Neural cell (in vitro differentiated cells): Measurements from ENCODE around the gene RNLS. TPM values are rescaled to one million over a fixed set of nuclear protein-coding genes. Genes with fewer than 3 reads are reported as not detected.

Source experiments
- H2AFZ ChIP-seq: fragments of 200-600, 300-800 bp; sonication (generic), shearing (Covaris generic); 2 replicates; pipeline ENCODE4 v1.6.0; 2014; ENCODE audit warnings: low read depth, mild to moderate bottlenecking, antibody characterized with exemption, low read length, moderate library complexity
- H3F3A ChIP-seq: fragments of 200-600 bp; shearing (Covaris generic); 2 replicates; pipeline ENCODE4 v1.6.1; 2016; ENCODE audit warnings: mild to moderate bottlenecking, moderate library complexity, mixed read lengths, antibody characterized with exemption, low read length; ENCODE audit not compliant: insufficient read depth, poor library complexity, severe bottlenecking
- H3K27ac ChIP-seq: fragments of 200-600, 300-800 bp; sonication (generic), shearing (Covaris generic); 2 replicates; pipeline ENCODE4 v1.5.1; 2014; ENCODE audit warnings: mild to moderate bottlenecking, low read length, moderate library complexity
- H3K27me3 ChIP-seq: fragments of 300-800, 200-600 bp; sonication (generic), shearing (Covaris generic); 2 replicates; pipeline ENCODE4 v1.6.0; 2014; ENCODE audit warnings: mild to moderate bottlenecking, low read depth, low read length, moderate library complexity; ENCODE audit not compliant: insufficient read depth
- H3K36me3 ChIP-seq: fragments of 300-800, 200-600 bp; sonication (generic), shearing (Covaris generic); 2 replicates; pipeline ENCODE4 v1.5.1; 2014; ENCODE audit warnings: mild to moderate bottlenecking, antibody characterized with exemption, low read length, moderate library complexity; ENCODE audit not compliant: insufficient read depth
- H3K4me2 ChIP-seq: fragments of 300-800, 200-600 bp; sonication (generic), shearing (Covaris generic); 2 replicates; pipeline ENCODE4 v1.6.0; 2014; ENCODE audit warnings: mild to moderate bottlenecking, low read length
- H3K4me3 ChIP-seq: fragments of 300-800, 200-600 bp; sonication (generic), shearing (Covaris generic); 2 replicates; pipeline ENCODE4 v1.5.1; 2014; ENCODE audit warnings: mild to moderate bottlenecking, low read length, moderate library complexity
- H3K79me2 ChIP-seq: fragments of 200-600 bp; shearing (Covaris generic); replicated peaks from 2 replicates; pipeline ENCODE4 v1.6.0; 2014; ENCODE audit warnings: mild to moderate bottlenecking, low read length, moderate library complexity; ENCODE audit not compliant: insufficient read depth
- H3K9ac ChIP-seq: fragments of 300-800, 200-600 bp; sonication (generic), shearing (Covaris generic); 2 replicates; pipeline ENCODE4 v1.6.1; 2016; ENCODE audit warnings: mild to moderate bottlenecking, low read length, mixed read lengths
- H3K9me2 ChIP-seq: fragments of 200-600 bp; shearing (Covaris generic); 2 replicates; pipeline ENCODE4 v1.6.1; 2016; ENCODE audit warnings: mild to moderate bottlenecking, low read length, mixed read lengths; ENCODE audit not compliant: insufficient read depth
- H3K9me3 ChIP-seq: fragments of 200-600, 300-800 bp; sonication (generic), shearing (Covaris generic); 2 replicates; pipeline ENCODE4 v1.6.1; 2016; ENCODE audit warnings: mild to moderate bottlenecking, mixed run types, low read length, moderate library complexity, mixed read lengths
- H4K20me1 ChIP-seq: fragments of 200-600 bp; shearing (Covaris generic); 2 replicates; pipeline ENCODE4 v1.6.1; 2016; ENCODE audit warnings: mild to moderate bottlenecking, mixed run types; ENCODE audit not compliant: insufficient read depth
- EP300 ChIP-seq: fragments of 450-650 bp; conservative IDR thresholded peaks from 2 replicates; pipeline ENCODE4 v1.6.1; 2014; ENCODE audit warnings: antibody characterized with exemption, mild to moderate bottlenecking, moderate library complexity; ENCODE audit not compliant: poor library complexity, severe bottlenecking
- EZH2 ChIP-seq: fragments of 200-600, 300-800 bp; shearing (Covaris generic), sonication (generic); IDR thresholded peaks from 2 replicates; pipeline ENCODE4 v1.6.1; 2014; ENCODE audit warnings: antibody characterized with exemption, low read length, borderline replicate concordance, mild to moderate bottlenecking; ENCODE audit not compliant: insufficient read depth, poor library complexity, severe bottlenecking
- MXI1 ChIP-seq: fragments of 450-650 bp; conservative IDR thresholded peaks from 2 replicates; pipeline ENCODE4 v1.6.1; 2014; ENCODE audit warnings: antibody characterized with exemption, mild to moderate bottlenecking; ENCODE audit not compliant: poor library complexity, severe bottlenecking
- POLR2AphosphoS5 ChIP-seq: IDR thresholded peaks from 2 replicates; pipeline ENCODE4 v1.6.1; 2012
- RAD21 ChIP-seq: fragments of 450-650 bp; conservative IDR thresholded peaks from 2 replicates; pipeline ENCODE4 v1.6.1; 2014; ENCODE audit warnings: antibody characterized with exemption, mild to moderate bottlenecking, moderate library complexity
- SMC3 ChIP-seq: fragments of 450-650 bp; conservative IDR thresholded peaks from 2 replicates; pipeline ENCODE4 v1.6.1; 2014; ENCODE audit warnings: antibody characterized with exemption, mild to moderate bottlenecking, moderate library complexity; ENCODE audit not compliant: poor library complexity
- TAF1 ChIP-seq: IDR thresholded peaks from 2 replicates; pipeline ENCODE4 v1.6.1; 2012; ENCODE audit warnings: low read depth
- polyA plus RNA-seq: library from polyadenylated mRNA; depleted of rRNA; stranded (reverse); fragments of >200 nt; gene quantifications from 2 replicates; pipeline ENCODE4 v1.2.3, GENCODE V29; 2014
- TF ChIP-seq, protein P1 (sequence below): IDR thresholded peaks from 2 replicates; pipeline ENCODE4 v1.6.1; 2012; ENCODE audit warnings: borderline replicate concordance
- TF ChIP-seq, protein P2 (sequence below): fragments of 450-650 bp; IDR thresholded peaks from 2 replicates; pipeline ENCODE4 v1.5.1; 2014; ENCODE audit warnings: antibody characterized with exemption, mild to moderate bottlenecking, moderate library complexity; ENCODE audit not compliant: poor library complexity, severe bottlenecking

Gene RNLS
- polyA plus RNA-seq, 1 donor from 2014 or later, result 0.20 TPM

DNA sequence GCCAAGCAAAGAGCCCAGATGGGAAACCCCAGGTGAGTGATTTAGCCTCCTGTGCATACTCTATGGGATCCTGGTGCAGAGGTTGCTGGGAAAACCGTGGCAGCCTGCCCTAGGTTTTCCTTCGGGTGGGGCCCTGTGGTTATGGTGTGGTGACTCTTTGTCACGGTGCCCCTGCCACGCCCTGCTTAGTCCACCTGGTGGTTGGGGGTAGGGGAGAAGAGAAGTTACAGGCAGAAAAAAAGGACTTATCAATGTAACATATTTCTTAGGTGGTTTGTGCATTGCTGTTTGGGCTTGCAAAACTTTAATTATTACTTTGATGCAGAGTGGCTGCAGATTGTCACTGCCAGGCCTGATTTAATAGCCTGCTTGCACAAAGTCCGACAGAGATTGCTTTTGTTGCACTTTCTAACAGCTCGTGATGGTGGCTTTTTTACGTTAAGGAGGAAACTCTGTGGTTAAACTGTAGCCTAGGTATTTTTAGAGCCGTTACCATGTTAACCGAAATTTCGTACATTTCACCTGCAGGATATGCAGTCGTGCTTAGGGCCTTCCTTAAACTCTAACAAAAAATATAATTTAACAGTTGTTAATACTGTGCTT is 197.4 kb downstream of the RNLS start:
- TF ChIP-seq TAF1 (no peak), POLR2AphosphoS5 (no peak)
- Histone ChIP-seq H2AFZ (no peak overlapping the region), H3K27ac (no peak overlapping the region)

DNA sequence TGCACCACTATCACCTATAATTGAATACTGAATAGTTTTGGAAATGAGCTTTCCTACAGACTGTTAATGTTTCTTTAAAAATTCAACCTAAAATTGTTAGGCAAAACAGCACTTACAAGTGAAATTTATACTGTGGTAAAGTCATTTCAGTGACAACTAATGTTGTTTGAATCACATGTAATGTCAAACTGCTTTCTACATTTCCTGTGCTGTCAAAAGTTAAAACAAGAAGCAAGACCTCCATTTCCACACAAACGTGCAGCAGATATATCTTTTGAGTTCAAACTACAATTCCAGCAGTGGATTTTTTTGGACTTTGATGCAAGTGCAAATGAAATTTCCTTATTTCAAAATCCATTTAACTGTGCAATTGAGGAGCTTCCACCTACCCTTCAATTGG is 199.8 kb downstream of the RNLS start:
- Histone ChIP-seq H3K9me3 (no peaks in the 10 kb centered on the region), H3K4me2 (no peak overlapping the region), H3K36me3 (no peaks in the 10 kb centered on the region), H3K4me3 (no peak overlapping the region), H2AFZ (no peak overlapping the region), H3K79me2 (no peaks in the 10 kb centered on the region), H3K27me3 (no peaks in the 10 kb centered on the region), H3K9me2 (no peaks in the 10 kb centered on the region), H3K27ac (no peak overlapping the region), H4K20me1 (no peaks in the 10 kb centered on the region), H3F3A (no peaks in the 10 kb centered on the region), H3K9ac (no peak overlapping the region)
- TF ChIP-seq TAF1 (no peak), EZH2 (no peak), POLR2AphosphoS5 (no peak), EP300 (no peak), RAD21 (no peak), MXI1 (no peak), SMC3 (no peak)
- TF ChIP-seq, protein P1, sequence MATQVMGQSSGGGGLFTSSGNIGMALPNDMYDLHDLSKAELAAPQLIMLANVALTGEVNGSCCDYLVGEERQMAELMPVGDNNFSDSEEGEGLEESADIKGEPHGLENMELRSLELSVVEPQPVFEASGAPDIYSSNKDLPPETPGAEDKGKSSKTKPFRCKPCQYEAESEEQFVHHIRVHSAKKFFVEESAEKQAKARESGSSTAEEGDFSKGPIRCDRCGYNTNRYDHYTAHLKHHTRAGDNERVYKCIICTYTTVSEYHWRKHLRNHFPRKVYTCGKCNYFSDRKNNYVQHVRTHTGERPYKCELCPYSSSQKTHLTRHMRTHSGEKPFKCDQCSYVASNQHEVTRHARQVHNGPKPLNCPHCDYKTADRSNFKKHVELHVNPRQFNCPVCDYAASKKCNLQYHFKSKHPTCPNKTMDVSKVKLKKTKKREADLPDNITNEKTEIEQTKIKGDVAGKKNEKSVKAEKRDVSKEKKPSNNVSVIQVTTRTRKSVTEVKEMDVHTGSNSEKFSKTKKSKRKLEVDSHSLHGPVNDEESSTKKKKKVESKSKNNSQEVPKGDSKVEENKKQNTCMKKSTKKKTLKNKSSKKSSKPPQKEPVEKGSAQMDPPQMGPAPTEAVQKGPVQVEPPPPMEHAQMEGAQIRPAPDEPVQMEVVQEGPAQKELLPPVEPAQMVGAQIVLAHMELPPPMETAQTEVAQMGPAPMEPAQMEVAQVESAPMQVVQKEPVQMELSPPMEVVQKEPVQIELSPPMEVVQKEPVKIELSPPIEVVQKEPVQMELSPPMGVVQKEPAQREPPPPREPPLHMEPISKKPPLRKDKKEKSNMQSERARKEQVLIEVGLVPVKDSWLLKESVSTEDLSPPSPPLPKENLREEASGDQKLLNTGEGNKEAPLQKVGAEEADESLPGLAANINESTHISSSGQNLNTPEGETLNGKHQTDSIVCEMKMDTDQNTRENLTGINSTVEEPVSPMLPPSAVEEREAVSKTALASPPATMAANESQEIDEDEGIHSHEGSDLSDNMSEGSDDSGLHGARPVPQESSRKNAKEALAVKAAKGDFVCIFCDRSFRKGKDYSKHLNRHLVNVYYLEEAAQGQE, result no peak
- TF ChIP-seq, protein P2, sequence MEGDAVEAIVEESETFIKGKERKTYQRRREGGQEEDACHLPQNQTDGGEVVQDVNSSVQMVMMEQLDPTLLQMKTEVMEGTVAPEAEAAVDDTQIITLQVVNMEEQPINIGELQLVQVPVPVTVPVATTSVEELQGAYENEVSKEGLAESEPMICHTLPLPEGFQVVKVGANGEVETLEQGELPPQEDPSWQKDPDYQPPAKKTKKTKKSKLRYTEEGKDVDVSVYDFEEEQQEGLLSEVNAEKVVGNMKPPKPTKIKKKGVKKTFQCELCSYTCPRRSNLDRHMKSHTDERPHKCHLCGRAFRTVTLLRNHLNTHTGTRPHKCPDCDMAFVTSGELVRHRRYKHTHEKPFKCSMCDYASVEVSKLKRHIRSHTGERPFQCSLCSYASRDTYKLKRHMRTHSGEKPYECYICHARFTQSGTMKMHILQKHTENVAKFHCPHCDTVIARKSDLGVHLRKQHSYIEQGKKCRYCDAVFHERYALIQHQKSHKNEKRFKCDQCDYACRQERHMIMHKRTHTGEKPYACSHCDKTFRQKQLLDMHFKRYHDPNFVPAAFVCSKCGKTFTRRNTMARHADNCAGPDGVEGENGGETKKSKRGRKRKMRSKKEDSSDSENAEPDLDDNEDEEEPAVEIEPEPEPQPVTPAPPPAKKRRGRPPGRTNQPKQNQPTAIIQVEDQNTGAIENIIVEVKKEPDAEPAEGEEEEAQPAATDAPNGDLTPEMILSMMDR, result no peak

More for the DNA sequence above, 197.4 kb downstream of the RNLS start:
- no peak overlapping the region for H3K9ac ChIP-seq
- no peaks in the 10 kb centered on the region for H4K20me1 ChIP-seq
- H3K79me2 ChIP-seq, result no peaks in the 10 kb centered on the region
- no peak overlapping the region for H3K4me3 ChIP-seq
- H3K4me2 ChIP-seq, result no peak overlapping the region
- H3K27me3 ChIP-seq, result no peaks in the 10 kb centered on the region
- no peaks in the 10 kb centered on the region for H3K9me2 ChIP-seq
- no peaks in the 10 kb centered on the region for H3K9me3 ChIP-seq
- H3F3A ChIP-seq, result no peaks in the 10 kb centered on the region
- H3K36me3 ChIP-seq, result no peaks in the 10 kb centered on the region
